Measurements from ENCODE around the gene TSSK3.

DNA sequence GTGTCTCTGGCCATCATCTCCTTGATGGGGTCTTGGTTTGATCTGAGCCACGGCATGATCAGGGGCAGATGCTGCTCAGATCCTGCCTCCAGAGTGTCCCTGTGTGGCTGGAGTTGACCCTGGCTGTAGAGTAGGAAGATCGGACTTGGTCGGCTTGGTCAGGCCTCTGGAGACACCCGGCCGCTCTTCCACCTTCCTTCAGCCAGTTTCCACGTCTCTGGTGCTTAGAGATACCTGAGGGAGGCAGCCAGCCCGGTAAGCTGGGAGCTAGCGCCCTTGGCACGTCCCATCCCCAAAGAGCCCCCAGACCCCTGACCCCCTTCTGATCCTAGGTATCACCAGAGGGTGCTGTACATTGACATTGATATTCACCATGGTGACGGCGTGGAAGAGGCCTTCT lies 35.1 kb upstream of the TSSK3 start:
- TF ChIP-seq, protein P1, sequence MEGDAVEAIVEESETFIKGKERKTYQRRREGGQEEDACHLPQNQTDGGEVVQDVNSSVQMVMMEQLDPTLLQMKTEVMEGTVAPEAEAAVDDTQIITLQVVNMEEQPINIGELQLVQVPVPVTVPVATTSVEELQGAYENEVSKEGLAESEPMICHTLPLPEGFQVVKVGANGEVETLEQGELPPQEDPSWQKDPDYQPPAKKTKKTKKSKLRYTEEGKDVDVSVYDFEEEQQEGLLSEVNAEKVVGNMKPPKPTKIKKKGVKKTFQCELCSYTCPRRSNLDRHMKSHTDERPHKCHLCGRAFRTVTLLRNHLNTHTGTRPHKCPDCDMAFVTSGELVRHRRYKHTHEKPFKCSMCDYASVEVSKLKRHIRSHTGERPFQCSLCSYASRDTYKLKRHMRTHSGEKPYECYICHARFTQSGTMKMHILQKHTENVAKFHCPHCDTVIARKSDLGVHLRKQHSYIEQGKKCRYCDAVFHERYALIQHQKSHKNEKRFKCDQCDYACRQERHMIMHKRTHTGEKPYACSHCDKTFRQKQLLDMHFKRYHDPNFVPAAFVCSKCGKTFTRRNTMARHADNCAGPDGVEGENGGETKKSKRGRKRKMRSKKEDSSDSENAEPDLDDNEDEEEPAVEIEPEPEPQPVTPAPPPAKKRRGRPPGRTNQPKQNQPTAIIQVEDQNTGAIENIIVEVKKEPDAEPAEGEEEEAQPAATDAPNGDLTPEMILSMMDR (IDR thresholded peaks at IDR 0.05; ENCODE audit: extremely low read depth in 1 of 2, insufficient read depth in 1 of 2, low read depth in 1 of 2, low read length in 2 of 2) = no peak
- TF ChIP-seq POLR2AphosphoS5 (IDR thresholded peaks at IDR 0.05; ENCODE audit: insufficient read depth, low read depth, low read length) (no peak), EZH2 (IDR thresholded peaks at IDR 0.05; ENCODE audit: borderline replicate concordance, low read depth, low read length, severe bottlenecking) (no peak)
